CD4-positive, alpha-beta T cell treated with Interleukin-10 for 1 hour (primary cell): ENCODE measurements around the gene UTF1.

ENCODE experiments used
- DNase-seq: peaks from one replicate; pipeline ENCODE4 v3.0.0-alpha.2; 2020

UTF1 gene

DNA sequence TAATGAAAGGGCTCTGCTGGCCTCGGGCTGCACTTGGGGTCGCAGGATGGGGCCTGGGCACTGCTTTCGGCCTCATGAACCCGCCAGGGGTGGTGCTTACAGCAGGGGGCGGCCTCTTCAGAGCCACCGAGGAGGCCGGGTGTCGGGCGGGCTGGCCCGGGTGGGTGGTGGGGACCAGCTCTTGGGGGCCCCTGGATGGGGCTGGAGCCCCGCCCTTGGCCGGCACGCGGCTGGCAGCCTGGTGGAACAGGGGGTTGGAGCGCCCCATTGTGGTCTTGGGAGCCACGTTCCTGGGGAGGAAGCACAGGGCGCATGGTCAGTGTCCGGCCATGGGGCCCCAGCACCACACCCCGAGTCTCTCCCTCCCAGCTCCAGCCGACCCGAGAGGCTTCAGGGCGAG is 37.8 kb downstream of the UTF1 start:
- no peak for DNase-seq

DNA sequence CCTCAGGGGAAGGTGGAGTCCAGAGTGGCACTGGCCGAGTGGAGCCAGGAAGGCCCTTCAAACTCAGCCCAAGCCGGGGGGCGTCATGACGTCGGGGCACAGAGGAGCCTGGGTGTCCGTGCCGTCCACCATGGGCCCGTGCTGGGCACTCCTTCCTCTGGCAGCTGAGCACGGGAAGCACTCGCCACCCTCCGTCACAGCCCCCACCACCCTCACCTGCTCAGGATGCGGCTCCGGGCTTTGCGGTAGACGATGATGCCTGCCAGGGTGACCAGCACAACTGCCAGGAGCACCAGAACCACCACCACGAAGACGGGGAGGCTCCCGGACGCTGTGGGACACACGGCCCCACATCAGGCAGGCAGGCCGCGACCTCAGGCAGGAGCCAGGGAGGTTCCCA is 38.5 kb downstream of the UTF1 start:
- DNase-seq: no peak

DNA sequence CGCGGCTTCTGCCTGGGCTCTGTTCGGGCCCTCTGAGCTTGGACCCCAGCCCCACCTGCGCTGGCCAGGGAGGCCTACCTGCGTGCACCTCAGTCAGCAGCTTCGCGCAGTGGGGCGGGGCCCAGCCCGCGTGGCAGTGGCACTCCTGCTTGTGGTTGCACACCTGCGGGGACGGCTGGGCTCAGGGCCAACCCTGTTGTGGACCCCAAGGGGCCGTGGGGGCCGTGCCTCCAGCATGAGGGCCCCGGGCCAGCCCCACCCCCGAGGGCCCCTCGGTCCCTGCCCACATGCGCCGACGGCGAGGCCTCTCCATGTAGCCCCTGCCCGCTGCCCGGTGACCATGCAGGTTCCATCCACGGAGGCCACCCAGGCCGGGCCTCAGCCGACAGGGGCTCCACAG is 39.4 kb downstream of the UTF1 start:
- no peak for DNase-seq

DNA sequence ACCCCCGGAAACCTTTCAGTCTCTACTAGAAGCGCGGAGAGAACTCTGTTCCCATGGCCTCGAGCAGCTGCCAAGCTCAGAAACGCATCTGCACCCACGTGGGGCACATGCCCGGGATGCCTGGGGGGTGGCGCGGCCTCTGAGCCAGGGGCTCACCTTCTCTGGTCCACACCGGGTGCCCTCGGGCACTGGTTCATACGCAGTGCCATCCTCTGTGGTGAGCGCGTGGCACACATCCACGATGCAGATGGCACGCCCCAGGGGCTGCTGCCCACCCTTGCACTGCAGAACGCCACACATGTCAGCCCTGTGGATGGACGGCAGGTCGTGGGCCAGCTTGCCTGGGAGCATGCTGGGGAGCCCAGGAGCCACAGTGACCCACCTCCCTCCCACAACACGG is 40.2 kb downstream of the UTF1 start:
- no peak for DNase-seq

DNA sequence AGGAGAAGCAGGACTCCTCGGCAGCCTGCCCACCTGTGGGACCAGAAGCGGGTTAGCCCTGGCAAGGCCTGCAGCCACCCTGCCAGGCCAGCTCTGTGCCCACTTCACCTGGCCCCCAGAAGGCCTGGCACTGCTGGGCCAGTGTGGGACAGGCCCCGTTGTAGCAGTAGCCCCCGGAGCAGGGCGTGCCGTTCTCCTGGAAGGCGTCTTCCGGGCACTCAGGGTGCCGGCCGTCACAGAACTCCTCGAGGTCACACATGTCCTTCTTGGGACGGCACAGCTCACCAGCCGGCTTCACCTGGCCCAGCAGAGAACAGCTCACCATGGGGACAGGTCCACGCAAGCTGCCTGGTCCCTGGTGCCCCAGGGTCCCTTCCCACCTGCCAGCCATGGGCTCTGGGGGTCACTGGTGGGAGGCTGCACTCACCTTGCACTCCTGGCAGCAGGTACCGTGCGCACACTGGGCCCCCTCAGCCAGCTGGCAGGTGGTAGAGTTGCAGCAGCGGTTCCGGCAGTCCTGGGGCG is 40.8 kb downstream of the UTF1 start:
- no peak for DNase-seq

DNA sequence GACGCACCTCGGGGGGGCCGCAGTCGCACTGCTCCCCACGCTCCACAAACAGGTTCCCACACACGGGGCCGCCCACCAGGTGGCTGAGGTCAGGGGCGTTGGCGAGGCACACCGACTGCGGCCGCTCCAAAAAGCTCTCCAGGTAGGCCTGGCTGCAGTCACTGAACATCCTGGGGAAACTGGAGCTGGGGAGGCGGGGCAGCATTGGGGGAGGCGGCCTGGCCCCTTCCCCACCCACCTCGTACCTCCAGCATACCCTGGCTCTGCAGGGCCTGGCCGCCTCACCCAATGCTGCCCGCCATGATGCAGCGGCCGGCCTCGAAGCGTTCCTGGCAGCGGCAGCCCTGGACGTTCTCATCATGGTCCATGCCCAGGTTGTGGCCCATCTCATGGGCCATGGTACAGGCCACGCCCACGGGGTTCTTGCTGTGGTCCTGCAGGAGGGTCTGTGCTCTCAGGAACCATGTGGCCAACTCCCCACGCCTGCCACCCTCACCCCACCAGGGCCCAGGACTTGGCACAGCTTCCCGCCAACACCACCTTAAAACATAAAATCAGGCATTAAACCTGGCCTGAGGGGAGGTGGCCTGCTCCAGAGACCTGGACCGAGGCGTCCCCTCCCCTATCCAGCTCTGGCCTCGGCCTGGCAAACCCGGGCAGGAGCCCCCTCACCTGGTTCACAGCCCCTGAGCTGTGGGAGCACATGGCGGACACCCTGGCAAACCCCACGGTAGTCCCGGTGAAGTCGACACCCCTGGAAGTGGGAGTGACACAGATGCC is 41.7 kb downstream of the UTF1 start:
- no peak for DNase-seq

DNA sequence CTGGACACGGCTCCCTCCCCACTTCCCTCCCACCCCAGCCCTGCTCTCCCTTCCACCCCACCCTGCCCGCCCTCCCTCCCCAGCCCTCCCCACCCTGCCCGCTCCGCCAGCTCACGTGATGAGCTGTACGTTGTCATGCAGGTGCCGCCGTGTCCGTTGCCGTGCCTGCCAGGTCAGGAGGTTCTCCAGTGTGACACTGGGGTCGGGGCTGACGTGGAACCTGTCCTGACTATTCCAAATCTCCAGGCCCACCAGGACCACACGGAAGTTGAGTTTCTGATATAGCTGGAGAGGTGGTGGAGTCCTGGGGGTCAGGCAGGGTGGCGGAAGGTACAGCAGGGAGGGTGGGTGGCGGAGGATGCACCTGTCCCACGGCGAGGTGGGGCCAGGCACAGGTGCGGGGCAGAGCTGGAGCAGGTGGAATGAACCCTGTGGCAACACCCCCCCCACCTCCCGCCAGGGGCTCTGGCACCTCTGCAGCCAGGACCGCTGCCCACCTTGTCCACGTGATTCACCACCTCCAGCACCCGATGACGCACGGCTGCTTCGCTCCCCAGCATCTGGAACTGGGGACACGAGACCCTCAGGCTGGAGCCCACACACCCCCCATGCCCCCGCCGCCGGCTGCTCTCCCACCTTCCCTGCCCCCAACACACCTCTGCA is 42.4 kb downstream of the UTF1 start:
- no peak for DNase-seq

DNA sequence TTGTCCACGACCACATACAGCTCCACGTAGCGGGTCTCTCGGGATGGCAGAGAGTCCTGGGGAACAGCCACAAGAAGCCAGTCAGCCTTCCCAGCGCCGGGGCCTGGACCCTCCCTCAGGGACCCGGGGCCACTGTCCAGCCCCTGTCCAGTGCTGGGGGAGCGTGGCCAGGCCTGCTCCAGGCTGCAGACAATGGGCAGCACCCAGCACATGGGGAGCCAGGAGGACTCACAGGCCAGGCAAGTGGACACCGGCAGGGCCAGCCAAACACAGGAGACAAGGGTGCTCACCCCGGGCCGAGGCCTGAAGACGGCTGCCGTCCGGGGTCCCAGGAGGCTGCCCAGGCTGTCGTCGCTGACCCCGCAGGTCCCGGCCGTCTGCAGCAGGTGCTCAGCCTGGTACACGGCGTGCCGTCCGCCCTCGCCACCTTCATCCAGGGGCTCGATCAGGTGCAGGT is 43.0 kb downstream of the UTF1 start:
- DNase-seq: no peak

DNA sequence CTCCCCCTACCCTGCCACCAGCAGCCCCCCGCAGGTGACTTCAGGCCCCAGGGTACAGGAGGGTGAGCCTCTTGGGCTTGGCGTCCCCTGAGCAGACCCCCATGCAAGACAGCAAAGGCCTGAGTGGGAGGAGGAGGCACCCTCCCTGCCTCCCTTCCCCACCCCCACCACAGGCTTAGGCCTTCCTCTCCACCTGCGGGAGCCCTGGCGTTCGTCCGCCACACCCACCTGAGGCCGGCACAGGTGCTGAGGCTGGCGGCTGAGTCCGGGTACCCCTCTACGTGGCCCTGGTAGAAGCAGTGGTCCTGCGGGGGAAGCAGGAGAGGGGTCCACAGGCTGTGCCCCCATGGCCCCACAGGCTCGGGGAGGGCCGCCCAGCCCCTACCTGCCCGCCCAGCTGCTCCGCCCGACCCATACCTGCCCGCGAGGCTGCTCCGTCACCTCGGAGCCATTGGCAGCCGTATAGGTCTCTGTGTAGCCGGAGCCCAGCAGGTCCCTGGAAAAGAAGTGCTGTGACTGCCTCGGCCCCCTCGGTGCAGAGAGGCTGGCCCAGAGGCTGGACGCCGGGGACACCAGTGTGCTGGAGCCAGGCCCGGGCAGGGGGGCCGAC is 43.6 kb downstream of the UTF1 start:
- no peak for DNase-seq

DNA sequence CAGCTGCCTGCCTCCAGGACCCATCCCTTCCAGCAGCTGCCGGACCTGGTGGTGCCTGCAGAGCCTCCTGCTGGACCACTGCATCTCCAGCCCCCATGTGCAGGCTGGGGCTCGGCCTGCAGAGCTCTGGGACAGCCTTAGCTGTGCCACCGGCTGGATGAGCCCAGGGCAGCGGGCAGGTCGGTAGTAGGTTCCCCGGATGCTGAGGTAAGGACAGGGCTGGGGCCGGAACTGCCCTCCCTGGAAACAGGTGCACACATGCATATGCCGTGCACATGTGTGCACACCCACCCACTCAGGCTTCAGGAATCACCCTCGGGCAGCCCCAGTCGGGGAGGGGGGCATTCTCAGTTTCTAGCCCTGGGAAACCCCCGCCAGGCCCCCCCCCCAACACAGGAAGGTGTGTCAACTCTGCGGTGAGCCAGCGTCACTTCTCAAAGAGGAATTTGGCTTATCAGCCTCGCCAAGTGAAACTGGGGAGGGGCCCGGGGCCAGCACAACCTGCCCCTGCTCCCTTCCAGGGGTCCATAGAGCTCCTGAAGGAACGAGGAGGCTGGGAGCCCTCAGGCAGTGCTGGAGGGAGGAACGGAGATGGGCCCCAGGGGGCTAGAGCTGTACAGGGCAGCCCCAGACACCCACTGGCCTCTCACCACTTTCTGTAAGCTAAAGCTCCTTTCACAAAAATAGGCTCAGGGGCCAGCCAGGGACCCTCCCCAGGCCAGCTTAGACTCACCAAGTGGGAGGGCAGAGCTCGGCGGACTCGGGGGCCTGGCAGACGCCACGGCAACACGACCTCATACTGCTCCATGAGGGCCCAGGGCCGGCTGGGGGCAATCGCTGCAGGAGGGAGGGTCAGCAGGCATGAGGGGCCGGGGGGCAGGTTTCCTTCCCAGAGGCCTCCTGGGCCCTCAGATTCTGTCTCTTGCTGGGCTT is 45.0 kb downstream of the UTF1 start:
- peak; percentile 90 for DNase-seq

DNA sequence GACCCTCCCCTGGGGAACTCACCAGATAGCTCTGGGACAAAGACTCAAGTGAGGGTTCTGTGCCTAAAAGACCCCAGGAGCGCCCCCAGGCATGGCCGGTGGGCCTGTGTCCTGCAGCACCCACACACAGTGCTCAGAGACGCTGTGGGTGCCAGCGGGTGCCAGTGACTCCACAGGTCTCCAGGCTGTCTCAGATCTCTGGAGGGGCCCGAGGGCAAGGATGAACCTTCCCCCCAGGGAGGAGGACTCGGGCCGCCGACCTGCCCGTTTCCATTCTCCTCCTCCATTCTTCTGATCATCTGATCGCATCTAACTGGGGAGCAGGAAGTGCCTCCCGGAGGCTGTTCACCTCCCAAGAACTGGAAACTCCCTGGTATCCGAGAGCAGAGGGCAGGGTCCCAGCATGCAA is 45.7 kb downstream of the UTF1 start:
- peak; percentile 69 for DNase-seq

DNA sequence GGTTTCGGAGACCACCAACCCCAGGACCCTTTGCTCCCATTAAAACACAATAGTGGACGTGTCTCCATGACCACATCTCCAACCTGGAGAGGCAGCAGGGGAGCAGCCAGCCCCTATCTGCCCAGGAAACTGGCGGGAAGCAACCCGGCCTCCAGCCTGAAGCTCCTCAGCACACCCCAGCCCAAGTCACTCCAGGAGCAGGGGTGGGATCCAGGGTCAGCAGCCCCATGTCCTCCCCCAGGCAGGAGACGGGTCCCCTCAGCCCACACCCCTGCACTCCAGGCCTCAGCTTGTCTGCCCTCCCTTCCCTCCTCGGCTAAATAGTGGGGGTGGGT is 46.0 kb downstream of the UTF1 start:
- DNase-seq: no peak

DNA sequence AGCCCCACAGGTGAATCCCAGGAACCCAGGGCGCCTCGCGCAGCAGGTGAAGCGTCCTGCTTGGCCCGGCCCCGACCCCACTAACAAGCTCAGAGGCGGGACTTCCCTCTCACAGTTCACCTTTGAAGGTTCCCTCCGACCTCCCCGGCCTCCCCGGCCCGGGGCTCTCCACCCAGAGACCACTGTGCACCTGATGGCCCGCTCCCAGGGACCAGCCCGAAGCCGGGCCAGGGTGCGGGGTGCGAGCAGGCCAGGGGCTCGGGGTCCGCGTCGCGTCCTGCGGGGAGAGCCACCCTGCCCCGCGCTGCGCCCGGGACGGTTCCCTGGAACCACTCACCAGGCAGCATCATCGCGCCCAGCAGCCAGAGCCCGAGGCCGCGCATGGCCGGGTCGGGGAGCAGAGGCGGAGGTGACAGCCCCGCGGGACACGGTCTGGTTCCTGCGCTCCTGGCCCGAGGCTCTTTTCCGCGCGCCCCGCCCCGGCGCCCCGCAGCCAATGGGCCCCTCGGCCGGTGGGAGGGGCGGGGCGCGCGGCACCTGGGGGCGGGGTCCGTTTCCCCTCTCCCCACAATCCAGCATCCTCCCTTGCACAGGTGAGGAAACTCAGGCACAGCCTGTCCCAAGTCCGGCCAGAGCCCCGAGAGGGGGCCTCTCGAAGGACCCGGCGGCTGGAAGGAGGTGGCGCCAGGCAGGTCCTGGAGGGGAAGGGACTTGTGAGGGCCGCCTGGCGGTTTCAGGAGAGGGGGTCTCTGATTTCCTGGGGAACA is 46.6 kb downstream of the UTF1 start, which contains the start of gene ADAM8:
ADAM8 (minus strand) TSS at position 434 of the 767 bp plus-strand sequence; CDS start at position 383, 51 bp downstream.
- DNase-seq: peak; percentile 78

DNA sequence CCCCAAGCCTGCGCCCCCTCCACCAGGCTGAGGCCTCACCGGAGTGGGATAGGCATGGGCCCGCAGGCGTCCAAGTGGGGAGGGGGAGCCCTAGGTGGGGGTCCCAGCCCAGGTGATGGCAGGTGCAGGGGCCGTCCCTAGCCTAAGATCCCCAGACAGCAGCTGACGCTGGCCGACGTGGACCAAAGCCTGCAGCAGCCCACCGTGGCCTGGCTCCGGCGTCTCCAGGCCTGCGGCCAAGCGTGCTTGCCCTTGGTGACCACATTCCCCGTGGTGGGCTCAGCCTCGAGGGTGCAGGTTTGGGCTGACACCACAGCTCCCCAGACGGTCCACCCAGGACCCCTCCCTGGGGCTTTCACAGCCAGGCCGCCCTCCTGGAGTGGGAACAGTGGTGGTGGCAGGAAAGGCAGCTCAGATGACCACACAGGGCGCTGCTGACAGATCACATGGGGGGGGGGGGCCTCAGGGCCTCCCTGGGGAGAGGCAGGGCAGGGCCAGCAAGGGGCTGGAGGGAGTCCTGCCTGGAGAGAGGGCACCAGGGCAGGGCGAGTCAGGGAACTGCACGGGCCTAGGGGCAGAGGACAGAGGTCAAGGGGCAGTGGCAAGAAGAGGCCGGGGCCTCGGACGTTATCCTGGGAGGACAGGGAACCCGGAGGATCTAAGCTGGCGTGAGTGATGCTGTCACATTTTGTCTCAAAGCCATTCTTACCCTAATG is 47.4 kb downstream of the UTF1 start:
- no peak for DNase-seq

DNA sequence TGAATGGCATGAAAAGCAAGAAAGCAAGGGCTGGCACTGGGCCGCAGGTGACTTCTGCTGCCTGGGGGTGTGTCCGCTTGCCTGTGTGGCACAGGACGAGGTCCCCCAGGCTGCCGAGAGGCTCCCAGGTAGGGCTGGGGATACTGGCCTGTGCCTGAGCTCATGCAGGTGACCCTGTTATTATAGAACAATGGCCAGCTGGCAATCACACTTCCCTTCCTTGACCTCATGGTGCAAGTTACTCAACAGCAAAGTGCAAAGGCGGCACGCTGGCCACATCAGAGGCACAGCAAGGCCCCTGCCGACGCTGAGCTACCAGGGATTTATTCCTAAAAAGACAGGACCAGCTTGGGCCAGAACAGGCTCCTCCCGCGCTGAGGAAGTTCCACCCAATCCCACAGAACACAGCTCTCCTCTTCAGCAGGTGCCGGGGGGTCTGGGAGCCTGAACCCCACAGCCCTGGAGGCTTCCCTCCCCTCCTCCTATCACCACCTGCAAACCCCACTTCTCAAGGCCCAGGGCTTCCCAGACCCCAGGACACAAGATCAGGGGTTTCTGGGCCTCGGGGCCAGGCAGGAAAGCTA is 48.1 kb downstream of the UTF1 start:
- no peak for DNase-seq

DNA sequence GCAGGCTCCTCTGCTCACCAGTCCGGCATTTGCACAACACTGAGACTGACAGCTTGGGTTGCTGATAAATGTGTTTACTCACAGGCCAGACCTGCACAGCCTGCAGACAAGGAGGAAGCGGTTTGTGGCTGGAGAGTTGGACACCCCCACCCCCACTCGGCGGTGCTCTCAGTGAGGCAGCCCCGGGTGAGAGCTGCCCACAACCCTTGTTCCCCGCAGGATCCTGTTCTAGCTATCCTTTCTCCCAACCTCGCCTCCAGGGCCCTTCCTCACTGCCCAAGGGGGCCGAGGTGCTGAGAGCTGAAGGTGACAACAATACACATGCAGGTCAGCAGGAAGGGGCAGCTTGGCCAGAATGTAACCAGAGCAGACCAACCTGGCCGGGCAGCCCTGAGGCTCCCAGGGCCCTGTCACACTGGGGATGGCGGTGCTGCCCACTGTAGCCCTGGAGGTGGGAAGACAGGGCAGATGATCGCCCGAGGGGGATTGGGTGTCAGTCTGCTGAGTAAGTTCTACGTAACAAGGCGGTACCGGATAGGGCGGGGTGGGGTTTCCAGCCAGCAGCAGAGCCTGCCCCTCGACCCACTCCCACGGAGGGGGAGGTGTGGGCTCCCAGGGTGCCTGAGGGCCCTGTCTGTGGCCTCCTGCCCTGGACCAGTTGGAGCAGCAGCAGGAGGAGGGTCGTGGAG is 48.7 kb downstream of the UTF1 start:
- peak; percentile 84 for DNase-seq

DNA sequence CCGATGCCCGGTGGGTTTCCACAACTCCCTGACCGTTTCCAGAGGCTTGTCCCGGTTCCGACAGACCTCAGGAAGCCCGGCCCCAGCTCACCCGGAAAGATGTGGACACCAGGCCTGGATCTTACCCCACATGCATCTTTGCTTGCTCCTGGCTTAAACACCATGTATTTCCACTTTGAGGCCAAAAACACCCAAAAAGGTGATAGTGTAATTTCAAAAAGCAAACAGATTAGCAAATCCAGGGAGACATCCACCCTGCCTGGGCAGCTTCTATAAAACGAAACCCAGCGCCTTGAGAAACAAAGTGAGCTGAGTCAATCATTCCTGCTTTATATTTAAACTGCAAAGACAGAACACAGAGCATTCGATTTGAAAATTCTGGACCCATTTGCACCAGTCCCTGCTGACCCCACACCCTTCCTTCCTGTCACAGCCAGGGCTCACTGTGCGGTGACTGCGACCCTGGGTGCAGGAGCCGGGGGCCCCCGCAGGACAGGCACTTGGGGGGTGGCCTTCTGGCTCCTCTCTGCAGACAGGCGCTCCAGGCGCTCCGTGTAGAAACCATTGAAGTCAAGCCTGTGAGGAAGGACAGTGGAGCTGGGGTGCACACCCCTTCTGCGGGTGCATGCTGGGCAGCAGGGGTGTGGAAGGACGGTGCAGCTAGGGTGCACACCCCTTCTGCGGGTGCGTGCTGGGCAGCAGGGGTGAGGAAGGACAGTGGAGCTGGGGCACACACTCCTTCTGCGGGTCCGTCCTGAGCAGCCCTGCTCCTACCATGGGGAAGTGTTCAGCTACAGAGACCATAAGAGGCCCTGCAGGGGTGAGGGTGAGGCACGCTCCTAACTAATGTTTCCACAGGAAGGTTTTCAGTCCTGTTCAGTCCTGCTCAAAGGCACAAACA is 49.6 kb downstream of the UTF1 start:
- DNase-seq: no peak

DNA sequence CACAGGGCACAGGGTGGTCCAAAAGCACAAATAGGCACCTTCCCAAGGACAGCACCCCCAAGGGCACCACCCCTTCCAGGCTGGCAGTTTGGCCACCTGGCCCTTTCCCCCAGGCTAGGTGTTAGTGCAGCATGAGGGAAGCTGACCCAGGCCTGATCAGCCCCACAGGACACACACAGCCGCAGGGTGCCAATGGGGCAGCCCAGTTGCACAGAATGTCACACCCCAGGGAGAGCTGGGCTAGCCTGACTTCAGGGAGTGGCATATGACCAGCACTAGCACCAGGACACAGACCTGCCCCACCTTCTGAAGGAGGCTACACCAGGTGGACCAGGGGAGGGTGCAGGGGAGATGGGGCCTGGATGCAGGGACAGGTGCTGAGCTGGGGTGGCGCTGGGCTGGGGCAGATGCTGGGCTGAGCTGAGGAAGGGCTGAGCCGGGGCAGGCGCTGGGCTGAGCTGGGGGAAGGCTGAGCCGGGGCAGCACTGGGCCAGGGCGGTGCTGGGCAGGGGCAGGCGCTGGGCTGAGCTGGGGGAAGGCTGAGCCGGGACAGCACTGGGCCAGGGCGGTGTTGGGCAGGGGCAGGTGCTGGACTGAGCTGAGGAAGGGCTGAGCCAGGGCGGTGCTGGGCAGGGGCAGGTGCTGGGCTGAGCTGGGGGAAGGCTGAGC is 50.5 kb downstream of the UTF1 start:
- DNase-seq: no peak

DNA sequence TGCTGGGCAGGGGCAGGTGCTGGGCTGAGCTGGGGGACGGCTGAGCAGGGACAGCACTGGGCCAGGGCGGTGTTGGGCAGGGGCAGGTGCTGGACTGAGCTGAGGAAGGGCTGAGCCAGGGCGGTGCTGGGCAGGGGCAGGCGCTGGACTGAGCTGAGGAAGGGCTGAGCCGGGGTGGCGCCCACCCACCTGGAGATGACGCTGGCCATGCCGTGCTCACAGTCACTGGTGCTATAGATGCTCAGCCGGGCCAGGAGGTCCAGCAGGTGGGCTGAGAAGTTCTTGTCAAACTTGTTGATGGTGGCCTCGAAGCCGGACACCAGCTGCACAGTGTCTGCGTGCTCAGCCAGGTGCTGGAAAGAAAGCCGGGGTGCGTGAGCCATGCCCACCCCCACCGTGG is 51.1 kb downstream of the UTF1 start:
- no peak for DNase-seq
